GM21723 (cell line): Measurements from ENCODE around the gene KCNJ11.
A peak's percentile ranks its signal among the peaks of the same experiment; 100 is the strongest.
"Not testable (repeated sequence)": the region's sequence is repeated elsewhere in the genome, so short reads cannot be mapped to it uniquely, and the experiment has no call there.

Source experiments
- ATAC-seq: cut with Tn5 transposase; IDR thresholded peaks from one replicate; pipeline ENCODE4 v1.9.1; 2021; ENCODE audit warnings: mild to moderate bottlenecking, moderate library complexity; ENCODE audit not compliant: unreplicated experiment

The KCNJ11 gene

GRCh38 chr11:17388609-17389210, at the start of gene KCNJ11:
TSS of gene KCNJ11 (minus strand) at chr11:17388659. CDS start at chr11:17388091, 568 bp downstream.
- peak; percentile 53 for ATAC-seq

GRCh38 chr11:17437366-17437765, 48.9 kb upstream of the KCNJ11 start:
- ATAC-seq, result no peak

GRCh38 chr11:17434108-17434507, 45.6 kb upstream of the KCNJ11 start:
- ATAC-seq, result no peak

GRCh38 chr11:17432002-17432401, 43.5 kb upstream of the KCNJ11 start:
- ATAC-seq, result no peak

GRCh38 chr11:17431139-17431538, 42.7 kb upstream of the KCNJ11 start:
- ATAC-seq, result no peak

- ATAC-seq, result no peak
Measured at GRCh38 chr11:17430616-17431015, 42.2 kb upstream of the KCNJ11 start.

GRCh38 chr11:17428925-17429324, 40.5 kb upstream of the KCNJ11 start:
- no peak for ATAC-seq

- ATAC-seq, result no peak
Measured at GRCh38 chr11:17428261-17428660, 39.8 kb upstream of the KCNJ11 start.

- ATAC-seq, result not testable (repeated sequence)
Measured at GRCh38 chr11:17426233-17426632, 37.8 kb upstream of the KCNJ11 start.

- ATAC-seq, result no peak
Measured at GRCh38 chr11:17423533-17424310, 35.3 kb upstream of the KCNJ11 start.

GRCh38 chr11:17421781-17422180, 33.3 kb upstream of the KCNJ11 start:
- ATAC-seq, result no peak

GRCh38 chr11:17418444-17419081, 30.1 kb upstream of the KCNJ11 start:
- no peak for ATAC-seq

- ATAC-seq, result no peak
Measured at GRCh38 chr11:17416492-17416891, 28.0 kb upstream of the KCNJ11 start.

GRCh38 chr11:17415523-17416104, 27.2 kb upstream of the KCNJ11 start:
- no peak for ATAC-seq

- no peak for ATAC-seq
Measured at GRCh38 chr11:17414992-17415391, 26.5 kb upstream of the KCNJ11 start.

- no peak for ATAC-seq
Measured at GRCh38 chr11:17414317-17414737, 25.9 kb upstream of the KCNJ11 start.

GRCh38 chr11:17413414-17414316, 25.2 kb upstream of the KCNJ11 start:
- ATAC-seq, result no peak

- ATAC-seq, result no peak
Measured at GRCh38 chr11:17412488-17413180, 24.2 kb upstream of the KCNJ11 start.

GRCh38 chr11:17411418-17411817, 23.0 kb upstream of the KCNJ11 start:
- ATAC-seq, result no peak
